Mammary epithelial cell (primary cell): ENCODE results near the gene BNC2.

ENCODE experiments used
- CTCF ChIP-seq, 2 donors: IDR thresholded peaks in 1 of 2; conservative IDR thresholded peaks in 1 of 2; 2 replicates each; pipeline ENCODE4 v1.5.1; 2011 to 2012; ENCODE audit warnings: inconsistent platforms in 2 of 2, low read length in 2 of 2, mild to moderate bottlenecking in 2 of 2, control low read depth in 1 of 2, low read depth in 1 of 2; ENCODE audit not compliant: insufficient read depth in 1 of 2; ENCODE audit errors: extremely low read depth in 1 of 2
- EZH2 ChIP-seq: IDR thresholded peaks from 2 replicates; pipeline ENCODE4 v1.6.1; 2012; ENCODE audit warnings: low read length, inconsistent platforms, borderline replicate concordance

DNA sequence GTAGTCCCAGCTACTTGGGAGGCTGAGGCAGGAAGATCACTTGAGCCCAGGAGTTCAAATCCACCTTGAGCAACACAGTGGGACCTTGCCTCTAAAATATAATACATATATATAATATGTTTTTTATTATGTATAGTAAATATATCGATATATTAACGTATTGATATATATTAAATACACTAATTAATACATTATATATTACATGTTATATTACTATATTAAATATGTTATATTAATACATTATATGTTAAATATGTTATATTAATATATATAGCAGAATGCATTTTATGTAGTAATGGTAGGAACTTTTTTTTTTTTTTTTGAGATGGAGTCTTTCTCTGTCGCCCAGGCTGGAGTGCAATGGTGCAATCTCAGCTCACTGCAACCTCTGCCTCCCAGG, 18.1 kb upstream of the BNC2 start:
- no peak for TF ChIP-seq CTCF (conservative IDR thresholded peaks at IDR 0.05 in 1 of 2, IDR thresholded peaks at IDR 0.05 in 1 of 2; ENCODE audit: extremely low read depth in 1 of 2, insufficient read depth in 1 of 2, low read depth in 1 of 2, low read length in 2 of 2)
- TF ChIP-seq EZH2, result no peak
